PC-3 (cell line): ENCODE data around the gene ISCU. TPM values are rescaled to one million over a fixed set of nuclear protein-coding genes. Genes with fewer than 3 reads are reported as not detected.

Experiments used
- ATAC-seq: fragments of 200-7000 bp; cut with Tn5 transposase; 2 replicates; pipeline ENCODE4 v1.9.1; 2020; ENCODE audit warnings: mild to moderate bottlenecking, moderate library complexity
- BruUV-seq: library from RNA; stranded (reverse); fragments of 400-500 nt; replicated peaks from 2 replicates; lab custom pipeline; 2021; lab: Mats Ljungman, UMichigan
- CTCF ChIA-PET: fragments of 300-600 bp; sonication (Branson Sonifier 250); formaldehyde crosslinking; loops from one replicate; lab custom pipeline; 2022; ENCODE audit warnings: antibody characterized with exemption; lab: Charles Lee
- POLR2A ChIA-PET: fragments of 300-600 bp; sonication (Branson Sonifier 250); formaldehyde crosslinking; loops from one replicate; lab custom pipeline; 2022; ENCODE audit warnings: antibody characterized with exemption; ENCODE audit not compliant: unreplicated experiment; lab: Charles Lee
- DNase-seq: peaks from one replicate; pipeline ENCODE4 v3.0.0-alpha.2; 2015
- H2AFZ ChIP-seq: fragments of 300-600 bp; sonication (generic); 2 replicates; pipeline ENCODE4 v1.6.0; 2016; ENCODE audit warnings: antibody characterized with exemption, low read length
- H3F3A ChIP-seq: fragments of 300-600 bp; sonication (generic); one replicate; pipeline ENCODE4 v1.6.0; 2017; ENCODE audit warnings: antibody characterized with exemption, low read length, control low read depth, mild to moderate bottlenecking; ENCODE audit not compliant: unreplicated experiment
- H3K27ac ChIP-seq: fragments of 300-600 bp; sonication (generic); 2 replicates; pipeline ENCODE4 v1.5.1; 2016; ENCODE audit warnings: mild to moderate bottlenecking, low read length
- H3K27me3 ChIP-seq: fragments of 300-600 bp; sonication (generic); 2 replicates; pipeline ENCODE4 v1.6.1; 2016; ENCODE audit warnings: low read length, mixed read lengths
- H3K36me3 ChIP-seq: fragments of 300-600 bp; sonication (generic); 2 replicates; pipeline ENCODE4 v1.6.1; 2016; ENCODE audit warnings: low read depth, mixed run types, low read length, mixed read lengths
- H3K4me1 ChIP-seq: fragments of 300-600 bp; sonication (generic); 2 replicates; pipeline ENCODE4 v1.5.1; 2016; ENCODE audit warnings: low read length; ENCODE audit not compliant: insufficient read depth
- H3K4me2 ChIP-seq: fragments of 300-600 bp; sonication (generic); 2 replicates; pipeline ENCODE4 v1.6.0; 2016; ENCODE audit warnings: low read length
- H3K4me3 ChIP-seq: fragments of 300-600 bp; sonication (generic); 2 replicates; pipeline ENCODE4 v1.5.1; 2016; ENCODE audit warnings: mild to moderate bottlenecking, low read length, mixed read lengths
- H3K79me2 ChIP-seq: fragments of 300-600 bp; sonication (generic); 2 replicates; pipeline ENCODE4 v1.6.1; 2017; ENCODE audit warnings: low read length, mixed read lengths
- H3K9ac ChIP-seq: fragments of 300-600 bp; sonication (generic); 2 replicates; pipeline ENCODE4 v1.6.0; 2016; ENCODE audit warnings: mild to moderate bottlenecking, low read length
- H3K9me2 ChIP-seq: fragments of 300-600 bp; sonication (generic); replicated peaks from 2 replicates; pipeline ENCODE4 v1.6.1; 2016; ENCODE audit warnings: mixed run types, low read length, mixed read lengths
- H3K9me3 ChIP-seq: fragments of 300-600 bp; sonication (generic); 2 replicates; pipeline ENCODE4 v1.6.1; 2016; ENCODE audit warnings: low read length, mixed read lengths
- H4K20me1 ChIP-seq: fragments of 300-600 bp; sonication (generic); 2 replicates; pipeline ENCODE4 v1.6.1; 2016; ENCODE audit warnings: low read length, mixed read lengths
- CTCF ChIP-seq: fragments of 300-600 bp; sonication (generic); conservative IDR thresholded peaks from 2 replicates; pipeline ENCODE4 v1.5.1; 2017; ENCODE audit warnings: antibody characterized with exemption, low read depth, mild to moderate bottlenecking, low read length
- EZH2 ChIP-seq: fragments of 300-600 bp; sonication (generic); IDR thresholded peaks from one replicate; pipeline ENCODE4 v1.6.1; 2017; ENCODE audit warnings: antibody characterized with exemption, mild to moderate bottlenecking, low read length; ENCODE audit not compliant: unreplicated experiment
- EZH2phosphoT487 ChIP-seq: fragments of 300-600 bp; sonication (generic); IDR thresholded peaks from 2 replicates; pipeline ENCODE4 v1.6.1; 2018; ENCODE audit warnings: mild to moderate bottlenecking, antibody characterized with exemption, low read length, borderline replicate concordance
- intact Hi-C: fragments of 100-400 bp; cut with micrococcal nuclease; formaldehyde crosslinking; loops from 2 replicates; pipeline ENCODE4 v1.9.0; 2023
- total RNA-seq: library from RNA; depleted of rRNA; stranded (reverse); fragments of >200 nt; gene quantifications from 2 replicates; pipeline ENCODE4 v1.2.3, GENCODE V29; 2014

The ISCU gene
- total RNA-seq, 1 experiment from 2014 or later: 181 TPM

- TF ChIP-seq CTCF: no peak
- TF ChIP-seq EZH2: no peak
- TF ChIP-seq EZH2phosphoT487: no peak
- Histone ChIP-seq H3K4me3 (no peak within 1 kb of the TSS), H3K9ac (no peak within 1 kb of the TSS), H2AFZ (no peak within 1 kb of the TSS), H3K4me1 (no peaks in the 10 kb centered on the region), H3K9me3 (no peaks in the 10 kb centered on the region), H3F3A (no peaks in the 10 kb centered on the region), H3K9me2 (no peaks in the 10 kb centered on the region), H3K27me3 (no peaks in the 10 kb centered on the region), H3K27ac (no peak within 1 kb of the TSS), H3K79me2 (no peaks in the 10 kb centered on the region), H3K36me3 (no peaks in the 10 kb centered on the region), H4K20me1 (no peaks in the 10 kb centered on the region), H3K4me2 (no peak within 1 kb of the TSS)
- no TSS peak for BruUV-seq
- ChIA-PET CTCF (no interaction called here), POLR2A (no interaction called here)
- intact Hi-C loops: no loop called here
- ATAC-seq (no peak; the same call in 1 of the 2 replicates), DNase-seq (no peak)
These were observed 35.4 kb downstream of the ISCU start, which contains the start of gene TMEM119 for GRCh38 chr12:108597559-108598471. Gene TMEM119 (minus strand): TSS chr12:108598084. CDS start chr12:108592383, 5,701 bp downstream.

GRCh38 chr12:108598553-108599250, 36.3 kb downstream of the ISCU start:
- no peak overlapping the region for H2AFZ ChIP-seq
- CTCF ChIA-PET: no interaction called here
- POLR2A ChIA-PET: no interaction called here
- H3K36me3 ChIP-seq: no peaks in the 10 kb centered on the region
- H3K9me3 ChIP-seq: no peaks in the 10 kb centered on the region
- BruUV-seq: no TSS peak
- H3K27me3 ChIP-seq: no peaks in the 10 kb centered on the region
- H3K4me1 ChIP-seq: no peaks in the 10 kb centered on the region
- H3F3A ChIP-seq: no peaks in the 10 kb centered on the region
- H3K9ac ChIP-seq: no peak overlapping the region
- no peak overlapping the region for H3K27ac ChIP-seq
- TF ChIP-seq CTCF (no peak), EZH2phosphoT487 (no peak), EZH2 (no peak)
- H3K9me2 ChIP-seq: no peaks in the 10 kb centered on the region
- DNase-seq: no peak
- H3K4me3 ChIP-seq: no peak overlapping the region
- no peaks in the 10 kb centered on the region for H3K79me2 ChIP-seq
- no peaks in the 10 kb centered on the region for H4K20me1 ChIP-seq
- intact Hi-C loops: no loop called here
- ATAC-seq: no peak
- H3K4me2 ChIP-seq: no peak overlapping the region
